Esophagus squamous epithelium (tissue), 4 donors: ENCODE results near the gene PVALEF.

Experiments used
- CTCF ChIP-seq, 6 experiments: fragments of 450-650 bp in 4 of 6; fragments of 200-600 bp in 2 of 6; sonication (generic) in 2 of 6; IDR thresholded peaks; one replicate each; pipeline ENCODE4 v1.5.1; 2016 to 2019; ENCODE audit warnings: antibody characterized with exemption in 6 of 6, mild to moderate bottlenecking in 4 of 6, moderate library complexity in 4 of 6
- POLR2A ChIP-seq, 4 donors: fragments of 450-650 bp; IDR thresholded peaks; one replicate each; pipeline ENCODE4 v1.6.1; 2017; ENCODE audit warnings: antibody characterized with exemption in 4 of 4, mild to moderate bottlenecking in 4 of 4, moderate library complexity in 3 of 4

GRCh38 chr17:81129711-81130367, 35.5 kb upstream of the PVALEF start:
- TF ChIP-seq CTCF (IDR thresholded peaks at IDR 0.05): no peak
- TF ChIP-seq POLR2A (IDR thresholded peaks at IDR 0.05): no peak
